Activated CD4-positive, alpha-beta T cell treated with anti-CD3 and anti-CD28 coated beads, Interleukin-2, Interleukin-4, amounts not matched to agents 100 ng/mL and 50 ng/mL, durations not matched to agents 16 hours and 8 hours (primary cell): ENCODE results near the gene CMYA5.
A peak's percentile ranks its signal among the peaks of the same experiment; 100 is the strongest.

Source experiments
- DNase-seq: peaks from one replicate; pipeline ENCODE4 v3.0.0-alpha.2; 2020; ENCODE audit warnings: low spot score

Gene CMYA5

DNA sequence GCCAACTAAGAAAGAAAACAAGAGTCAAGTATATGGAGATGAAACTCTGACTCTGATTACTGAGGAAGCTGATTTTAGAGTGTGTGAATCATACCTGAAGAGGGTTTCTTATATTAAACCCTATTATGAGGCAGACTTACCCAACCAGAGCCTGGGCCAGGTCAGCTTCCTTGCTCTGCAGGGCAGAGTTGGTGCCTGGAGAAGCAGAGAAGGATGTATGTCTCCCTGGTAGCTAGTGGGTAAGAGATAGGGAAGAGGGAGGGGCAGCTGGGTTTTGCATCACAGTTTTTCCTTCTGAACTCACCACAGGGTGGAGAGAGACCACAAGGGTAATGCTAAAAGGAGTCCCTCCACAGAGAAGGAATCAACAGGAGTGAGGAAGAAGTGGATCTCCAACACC lies 104.1 kb downstream of the CMYA5 start:
- DNase-seq, result no peak

DNA sequence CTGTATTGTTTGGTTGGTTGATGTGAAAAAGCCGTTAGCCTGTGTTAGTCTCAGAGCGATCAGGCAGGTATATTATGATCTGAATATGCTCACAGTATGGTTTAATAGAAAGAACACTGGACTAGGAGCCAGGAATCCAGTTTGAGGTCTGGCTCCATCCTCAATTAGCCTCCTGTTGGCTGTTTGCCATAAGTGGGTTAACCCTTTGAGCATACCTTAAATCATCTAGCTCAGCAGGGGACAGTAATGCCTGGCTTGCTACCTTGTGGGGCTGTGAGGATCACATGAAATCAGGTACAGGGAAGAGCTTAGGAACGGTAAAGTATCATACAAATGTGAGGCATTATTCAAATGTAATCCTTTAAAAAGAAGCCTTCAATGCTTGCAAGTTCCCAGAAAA lies 104.7 kb downstream of the CMYA5 start:
- DNase-seq, result no peak

DNA sequence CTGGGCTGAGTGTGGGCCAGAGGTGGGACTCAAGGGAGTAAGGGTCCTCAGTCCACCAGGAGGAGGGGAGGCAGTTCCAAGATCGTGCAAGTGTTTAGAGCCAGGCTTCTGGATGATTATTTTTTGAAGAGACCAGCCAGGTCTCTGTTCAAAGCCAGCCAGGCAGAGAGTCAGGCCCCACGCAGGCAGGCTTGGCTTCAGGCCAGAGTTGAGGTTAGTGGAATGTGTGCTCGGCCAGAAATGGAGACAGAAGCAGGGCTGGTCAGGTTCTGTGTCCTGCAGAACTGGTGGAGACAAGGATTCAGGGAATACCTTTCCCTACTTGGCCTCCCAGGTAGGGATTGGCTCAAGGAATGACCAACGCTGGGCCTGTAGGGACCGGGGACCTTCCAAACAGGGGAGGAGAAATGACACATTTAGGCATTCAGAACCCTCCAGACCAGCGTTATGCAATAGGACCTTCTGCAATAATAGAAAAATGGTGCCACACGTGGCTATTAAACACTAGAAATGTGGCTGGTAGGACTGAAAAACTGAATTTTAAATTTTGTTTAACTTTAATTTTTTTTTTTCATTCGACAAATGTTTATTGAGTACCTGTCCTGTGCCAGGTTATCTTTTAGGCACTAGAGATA lies 106.2 kb downstream of the CMYA5 start:
- no peak for DNase-seq

DNA sequence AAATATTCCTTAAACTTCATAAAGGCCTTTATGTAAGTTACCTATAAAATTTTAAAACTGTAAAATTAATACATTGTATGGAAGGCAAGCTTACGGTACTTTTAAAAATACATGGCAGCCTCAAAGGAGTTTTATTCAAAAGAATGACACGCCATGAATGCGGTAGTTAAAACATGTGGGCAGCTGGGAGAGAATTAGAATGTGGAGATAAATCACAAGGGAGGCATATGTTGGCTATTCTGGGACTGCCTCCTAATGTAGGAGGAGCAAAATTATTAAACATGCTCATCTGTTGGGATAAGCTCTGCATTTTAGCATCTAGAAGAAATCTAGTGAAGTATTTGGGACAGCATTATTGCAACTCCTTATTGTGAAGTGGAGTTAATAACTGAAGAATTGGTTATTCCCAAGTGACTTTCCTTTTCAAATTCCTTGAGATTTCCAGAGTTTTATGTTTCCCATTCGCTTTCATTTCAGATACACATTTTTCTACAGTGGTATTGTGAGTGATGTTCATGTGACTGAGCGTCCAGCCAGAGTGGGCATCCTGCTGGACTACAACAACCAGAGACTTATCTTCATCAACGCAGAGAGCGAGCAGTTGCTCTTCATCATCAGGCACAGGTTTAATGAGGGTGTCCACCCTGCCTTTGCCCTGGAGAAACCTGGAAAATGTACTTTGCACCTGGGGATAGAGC lies 109.4 kb downstream of the CMYA5 start:
- no peak for DNase-seq

DNA sequence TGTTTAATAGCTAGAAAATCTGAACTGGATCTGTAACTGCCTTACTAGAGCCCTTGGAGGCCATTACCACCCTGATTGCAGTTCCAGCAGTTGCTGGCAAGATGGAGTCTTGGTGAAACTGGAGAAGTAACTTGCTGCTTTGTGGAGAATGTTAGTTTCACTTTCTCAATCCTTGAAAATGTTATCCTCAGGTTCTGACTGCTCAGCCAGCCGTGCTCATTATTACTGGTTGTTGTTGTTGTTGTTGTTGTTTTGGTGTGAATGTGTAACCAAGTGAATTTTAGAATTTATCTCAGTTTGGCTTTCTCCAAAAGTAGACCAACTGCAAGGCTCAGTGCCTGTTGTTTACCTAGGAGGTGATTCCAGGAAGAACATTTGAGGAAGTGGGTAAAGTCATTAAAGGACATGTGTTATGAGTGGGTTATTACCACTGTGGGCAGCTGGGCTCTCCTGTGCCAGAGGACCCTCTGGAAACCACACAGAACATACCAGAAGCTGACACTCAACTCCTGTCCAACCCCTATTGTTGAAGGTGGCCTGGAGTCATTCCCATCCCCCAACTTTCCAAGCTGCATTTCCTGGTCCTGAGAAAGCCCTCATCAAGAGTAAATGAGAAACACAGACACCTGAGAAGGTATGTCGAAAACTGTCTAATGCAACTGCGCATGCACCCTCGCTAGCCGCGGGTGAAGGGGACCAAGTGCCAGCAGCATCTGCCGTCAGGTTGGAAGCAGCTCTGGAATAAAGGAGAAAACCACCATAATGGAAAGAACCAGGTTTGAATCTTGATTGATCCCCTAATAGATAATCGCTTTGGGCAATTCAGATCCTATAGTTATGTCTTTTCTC lies 111.6 kb downstream of the CMYA5 start:
- DNase-seq, result peak; percentile 14

DNA sequence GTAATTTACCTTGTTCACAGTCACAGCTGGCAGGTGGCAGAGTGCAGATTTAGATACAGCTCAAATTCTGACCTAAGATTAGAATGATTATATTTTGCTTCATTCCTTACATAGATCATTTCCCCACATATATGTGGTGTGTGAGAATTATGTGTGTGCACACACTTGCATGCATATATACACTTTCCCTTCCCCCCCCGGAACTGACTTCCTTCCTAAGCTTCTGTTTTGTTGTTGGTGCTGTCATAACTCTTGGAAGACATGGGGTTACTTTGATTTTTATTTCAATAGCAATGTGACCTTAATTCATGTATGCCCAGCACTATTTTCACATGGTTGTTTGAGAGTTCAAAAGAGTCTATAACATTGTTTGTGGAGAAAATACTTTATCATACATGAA lies 112.8 kb downstream of the CMYA5 start:
- no peak for DNase-seq

DNA sequence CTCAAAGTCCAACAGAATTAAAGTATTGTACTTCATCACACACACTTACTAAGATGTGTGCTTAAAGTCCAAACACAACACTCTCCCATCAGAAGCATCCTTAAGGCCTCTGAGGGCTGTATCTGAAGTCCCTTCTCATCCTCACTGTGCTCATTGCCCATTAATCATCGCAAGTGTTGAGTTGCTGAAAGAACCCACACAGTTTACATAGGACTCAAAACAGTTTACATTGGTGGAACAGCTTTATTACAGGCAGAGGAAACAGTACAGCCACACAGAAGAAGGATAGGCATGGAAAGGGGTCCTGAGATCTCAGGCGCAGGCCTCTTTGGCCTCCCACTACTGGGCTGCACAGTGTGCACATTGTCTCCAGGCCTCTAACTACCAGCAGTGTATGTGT lies 113.4 kb downstream of the CMYA5 start:
- no peak for DNase-seq

DNA sequence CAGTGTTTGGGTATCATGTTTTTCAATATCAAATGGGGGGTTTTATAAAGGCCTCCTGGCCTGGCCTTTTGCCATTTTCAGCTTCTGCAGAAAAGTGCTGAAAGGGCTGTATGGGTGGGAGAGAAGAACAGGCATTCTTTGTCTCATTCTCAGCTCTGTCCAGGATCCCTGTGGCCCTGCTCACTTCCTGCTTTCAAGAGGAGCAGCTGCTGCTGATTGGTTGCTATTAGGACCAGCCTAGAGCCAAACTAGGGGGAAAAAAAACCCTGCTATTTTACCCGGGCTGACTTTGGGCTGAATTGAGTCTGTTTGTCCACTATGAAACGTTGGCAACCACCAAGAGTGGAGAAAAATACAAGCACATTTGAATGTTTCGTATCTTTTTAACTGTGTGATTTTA lies 117.1 kb downstream of the CMYA5 start:
- no peak for DNase-seq

DNA sequence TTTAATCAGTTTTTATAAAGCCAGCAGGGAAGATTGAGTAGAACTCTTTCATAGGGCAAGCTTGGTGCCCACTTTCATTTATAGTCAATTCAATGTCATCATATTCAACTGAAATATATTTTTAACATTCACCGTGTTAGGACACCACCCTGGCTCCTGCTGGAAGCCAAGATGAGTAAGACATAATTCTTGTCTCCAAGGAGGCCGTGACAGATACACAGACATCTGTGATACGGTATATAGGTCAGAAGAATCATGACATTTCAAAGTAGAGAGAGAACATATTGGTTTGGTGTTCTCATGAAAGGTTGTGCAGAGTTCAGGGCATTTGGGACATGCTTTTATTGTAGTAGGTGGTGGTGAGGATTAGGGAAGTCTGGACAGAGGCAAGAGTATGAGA lies 120.1 kb downstream of the CMYA5 start:
- no peak for DNase-seq

DNA sequence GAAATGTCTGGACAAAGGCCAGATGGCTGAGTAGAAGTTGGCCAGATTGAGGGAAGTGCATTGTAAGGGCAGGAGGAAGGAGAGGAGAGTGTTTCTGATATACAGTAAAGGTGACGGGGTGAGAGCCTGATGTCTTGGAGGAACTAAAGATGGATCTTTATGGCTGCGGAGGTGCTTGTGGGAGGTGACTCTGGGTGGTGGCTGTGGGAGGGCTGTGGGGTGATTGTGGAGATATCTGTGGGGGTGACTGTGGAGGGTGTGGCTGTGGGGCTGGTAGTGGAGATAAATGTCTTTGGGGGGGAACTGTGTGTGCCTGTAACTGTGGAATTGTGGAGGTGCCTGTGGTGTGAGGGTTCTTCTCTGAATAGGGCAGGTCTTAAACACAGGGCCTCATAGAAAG lies 121.4 kb downstream of the CMYA5 start:
- DNase-seq, result no peak

DNA sequence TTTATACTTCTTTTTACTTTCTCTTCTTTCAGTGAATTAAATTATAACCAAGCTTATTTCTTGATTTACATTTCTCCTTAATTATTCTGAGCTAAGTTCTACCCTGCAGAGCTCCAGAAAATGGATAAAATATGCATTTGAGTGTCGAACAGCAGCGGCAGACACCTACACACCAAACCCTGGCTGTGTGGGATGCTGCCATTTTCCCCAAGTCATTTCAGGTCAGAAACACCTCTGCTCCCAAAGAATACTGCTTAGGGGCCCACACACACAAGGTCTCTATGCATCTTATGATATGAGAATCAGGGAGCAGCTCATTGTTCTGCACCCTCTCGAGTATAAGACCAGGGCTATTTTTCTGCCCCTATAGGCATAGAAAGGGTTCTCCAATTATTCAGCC lies 122.3 kb downstream of the CMYA5 start:
- DNase-seq, result no peak

DNA sequence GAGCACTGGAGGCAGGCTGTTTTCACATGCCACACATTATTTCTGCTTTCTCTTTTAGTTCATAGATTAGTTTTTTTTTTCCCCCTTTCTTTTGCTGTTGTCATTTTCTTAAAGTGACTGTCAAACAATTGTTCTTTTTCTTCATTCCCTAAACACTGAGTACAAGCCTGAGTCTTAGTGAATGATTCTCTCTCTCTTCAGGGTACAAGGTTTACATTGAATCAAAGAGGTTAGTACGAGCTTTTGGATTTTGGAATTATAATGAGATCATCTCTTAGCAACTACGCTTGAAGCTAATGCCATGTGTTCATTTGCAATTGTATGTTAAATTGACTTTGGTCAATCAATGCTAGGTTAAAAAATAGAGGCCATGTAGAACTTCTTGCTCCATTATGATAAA lies 125.1 kb downstream of the CMYA5 start:
- no peak for DNase-seq

DNA sequence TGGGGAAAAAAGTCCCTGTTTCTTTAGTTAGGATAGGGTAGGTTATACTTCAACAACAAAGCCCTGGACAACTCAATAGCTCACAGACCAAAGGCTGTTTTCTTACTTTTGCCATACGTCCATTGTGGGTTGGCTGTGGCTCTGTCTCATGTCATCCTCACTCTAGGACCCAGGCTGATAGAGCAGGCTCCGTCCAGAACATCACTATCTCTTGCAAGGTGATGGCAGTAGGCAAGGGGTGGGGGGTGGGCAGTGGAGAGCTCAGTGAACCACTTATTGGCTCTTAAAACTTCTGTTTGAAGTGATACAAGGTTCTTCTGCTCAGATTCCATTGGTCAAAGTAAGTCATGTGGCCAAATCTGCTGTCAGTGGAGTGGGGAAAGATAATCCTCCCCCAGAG lies 126.4 kb downstream of the CMYA5 start:
- no peak for DNase-seq

DNA sequence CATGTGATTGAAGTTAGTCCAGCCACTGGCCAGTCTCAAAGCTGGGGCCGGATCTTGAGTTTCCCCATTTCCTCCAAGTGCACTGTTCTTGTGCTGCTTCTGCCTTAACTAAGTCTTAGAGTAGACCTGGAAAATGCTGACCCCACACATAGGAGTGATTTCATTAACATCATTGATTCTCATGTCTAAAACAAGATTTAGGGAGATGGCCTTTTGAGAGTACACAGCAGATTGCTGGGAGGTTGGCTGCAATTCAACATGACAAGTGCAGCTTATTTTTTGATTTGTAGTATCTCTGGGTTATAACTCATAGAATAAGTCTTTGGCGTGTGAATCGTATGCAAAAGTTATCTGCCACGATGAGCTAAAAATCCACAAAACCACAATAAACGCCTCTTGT lies 131.0 kb downstream of the CMYA5 start:
- DNase-seq, result no peak

DNA sequence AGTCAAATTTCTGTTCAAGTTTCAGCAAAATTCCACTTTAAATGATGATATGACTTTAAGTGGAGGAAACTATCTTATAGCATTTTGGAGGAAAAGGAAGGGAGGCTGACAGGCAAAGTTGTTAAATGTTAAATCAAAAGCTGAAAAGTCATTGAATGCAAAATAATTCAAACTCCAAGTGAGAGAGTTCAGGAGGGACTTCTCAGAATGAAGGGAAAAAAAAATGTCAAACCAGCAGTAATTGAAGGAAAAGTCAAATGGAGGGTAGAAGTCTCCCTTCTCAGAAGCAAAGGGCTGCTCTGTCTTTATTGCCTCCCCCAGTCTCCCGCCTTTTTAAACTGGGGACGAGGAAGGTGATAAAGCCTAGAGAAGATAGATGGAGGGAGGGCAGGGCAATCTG lies 134.8 kb downstream of the CMYA5 start:
- DNase-seq, result no peak

DNA sequence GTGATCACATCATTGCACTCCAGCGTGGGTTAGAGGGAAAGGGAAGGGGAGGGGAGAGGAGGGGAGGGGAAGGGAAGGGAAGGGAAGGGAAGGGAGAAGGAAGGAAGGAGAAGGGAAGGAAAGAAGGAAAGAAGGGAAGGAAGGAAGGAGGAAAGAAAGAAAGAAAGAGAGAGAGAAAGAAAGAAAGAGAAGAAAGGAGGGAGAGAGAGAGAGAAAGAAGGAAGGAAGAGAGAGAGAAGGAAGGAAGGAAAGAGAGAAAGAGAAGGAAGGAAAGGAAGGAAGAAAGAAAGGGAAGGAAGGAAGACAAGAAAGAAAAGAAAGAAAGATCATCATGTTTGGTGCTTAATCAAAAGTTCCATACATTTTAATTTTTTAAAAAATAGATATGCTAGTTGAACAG lies 136.2 kb downstream of the CMYA5 start:
- DNase-seq, result no peak

DNA sequence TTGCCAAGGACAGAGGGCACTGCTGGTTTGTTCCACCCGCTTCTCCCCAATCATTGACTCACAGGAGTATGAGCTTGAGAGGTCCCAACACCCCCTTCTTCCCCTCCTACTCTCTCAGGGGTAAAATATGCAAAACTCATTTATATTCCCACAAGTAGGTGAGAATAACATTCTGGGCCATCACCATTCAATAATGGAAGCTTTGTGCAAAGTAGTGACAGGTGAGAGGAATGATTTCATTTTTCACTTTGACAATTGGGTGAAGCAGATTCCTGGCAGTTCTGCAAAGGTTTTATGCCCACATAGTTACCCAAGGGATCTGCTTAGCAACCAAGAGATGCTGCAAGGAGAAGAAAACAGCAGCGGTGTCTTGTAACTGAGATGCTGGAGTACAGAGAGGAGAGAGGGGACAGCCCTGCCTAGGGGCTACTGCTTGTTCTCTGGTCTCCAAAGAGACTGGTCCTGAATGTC lies 137.6 kb downstream of the CMYA5 start:
- DNase-seq, result no peak

DNA sequence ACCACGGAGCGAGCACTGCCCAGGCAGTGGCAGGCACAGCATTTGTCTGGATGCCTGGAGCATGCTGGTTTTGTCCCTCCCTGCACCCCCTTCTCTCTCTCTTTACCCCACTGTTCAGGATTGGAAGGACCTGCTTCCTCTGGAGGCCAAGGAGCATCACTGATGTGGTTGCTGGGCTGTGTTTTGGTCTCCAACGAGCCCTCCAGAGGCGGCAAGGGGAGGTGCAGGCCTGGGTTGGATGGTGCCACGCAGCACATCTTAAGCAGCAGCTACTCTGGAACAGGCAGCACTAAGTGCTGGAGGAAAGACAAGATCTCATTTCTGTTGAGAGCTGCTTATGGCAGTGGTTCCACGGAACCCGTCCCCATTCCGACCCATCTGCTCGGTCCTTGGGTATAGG lies 139.6 kb downstream of the CMYA5 start:
- no peak for DNase-seq

DNA sequence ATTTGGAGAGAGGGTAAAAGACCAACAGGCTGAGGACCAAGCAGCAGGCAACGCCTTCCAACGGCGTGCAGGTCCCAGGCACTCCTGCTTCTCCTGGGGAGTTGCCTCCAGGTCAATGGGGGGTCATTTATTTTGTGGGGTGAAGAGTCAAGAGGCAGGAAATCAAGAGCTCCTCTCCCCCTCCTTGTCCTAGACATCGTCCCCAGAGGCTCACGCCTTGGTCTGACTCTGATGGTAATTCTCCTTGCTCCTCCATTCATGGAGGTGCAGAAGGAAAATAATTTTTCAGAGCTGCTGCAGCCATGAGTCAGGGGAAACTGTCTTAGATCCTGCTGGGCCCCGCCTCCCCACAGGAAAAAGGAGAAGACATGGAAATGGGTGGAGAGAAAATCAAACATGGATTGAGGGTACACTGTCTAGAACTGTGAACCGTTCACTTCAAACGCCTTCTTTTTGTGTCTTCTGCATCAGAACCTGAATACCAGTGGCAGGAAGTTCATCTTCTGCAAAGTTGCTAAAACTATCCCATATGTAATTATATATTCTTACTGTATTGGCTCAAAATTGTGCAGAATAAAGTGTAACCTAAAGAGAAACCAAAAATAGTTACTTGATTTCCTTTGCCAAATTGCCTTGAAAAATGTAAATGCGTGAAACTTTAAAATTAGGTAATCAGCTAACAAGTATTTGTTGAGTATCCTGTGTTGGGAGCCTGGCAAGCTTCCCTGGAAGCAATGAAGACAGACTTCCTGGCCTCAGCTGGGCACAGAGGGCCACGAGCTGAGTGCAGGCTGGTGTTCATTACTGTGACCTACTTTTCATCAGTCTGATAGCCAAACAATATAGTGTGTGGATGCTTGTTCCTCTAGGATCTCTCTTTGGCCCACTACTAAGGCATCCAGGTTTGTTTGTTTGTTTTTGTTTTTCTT lies 142.0 kb downstream of the CMYA5 start:
- DNase-seq, result no peak

DNA sequence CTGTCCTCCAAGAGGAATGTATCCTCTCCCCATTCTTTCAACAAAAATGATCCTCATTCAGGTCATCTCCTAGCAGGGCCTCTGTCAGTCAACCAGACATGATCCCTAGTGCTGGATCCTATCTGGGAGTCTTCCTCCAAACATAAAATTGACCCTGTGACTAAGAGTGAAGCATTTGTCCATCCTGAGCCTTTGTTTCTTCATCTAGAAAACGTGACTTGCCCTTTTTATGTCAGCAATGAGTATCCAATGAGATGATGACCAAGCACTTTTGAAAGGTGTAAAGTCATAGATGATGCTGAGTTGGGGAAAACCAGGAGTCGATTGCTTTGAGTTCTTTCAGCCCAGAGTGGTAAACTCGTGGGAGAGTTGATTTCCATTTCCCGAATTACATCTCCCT lies 143.3 kb downstream of the CMYA5 start:
- no peak for DNase-seq

DNA sequence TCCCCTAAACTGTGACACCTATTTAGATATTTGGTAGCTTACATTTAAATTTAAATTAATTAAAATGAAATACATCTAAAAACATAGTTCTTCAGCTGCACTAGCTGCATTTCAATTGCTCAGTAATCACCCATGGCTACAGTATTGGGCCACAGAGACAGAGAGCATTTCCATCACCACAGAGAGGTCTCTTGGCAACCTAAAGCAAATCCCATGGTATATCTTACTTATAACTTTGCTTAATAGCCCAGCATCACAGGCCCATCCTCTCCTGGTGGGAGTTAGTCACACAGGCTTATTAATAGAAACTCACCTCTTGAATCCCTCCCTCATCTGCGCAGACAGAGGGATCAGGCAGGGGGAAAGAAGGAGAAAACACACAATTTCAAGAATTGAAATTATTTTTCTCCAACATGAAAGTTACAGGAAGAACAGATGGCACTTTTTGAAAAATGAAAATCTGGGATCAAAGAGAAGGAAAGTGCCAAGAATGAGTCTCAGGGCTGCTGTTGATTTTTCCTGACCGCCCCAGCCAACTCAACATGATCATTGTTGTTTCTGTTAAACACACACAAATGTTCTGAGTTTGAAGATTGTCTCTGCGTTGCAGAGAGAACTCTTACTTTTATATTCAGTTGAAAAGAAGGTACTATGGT lies 144.6 kb downstream of the CMYA5 start:
- no peak for DNase-seq
